GM21447 (cell line): Measurements from ENCODE around the gene MAST1.
"Not testable (repeated sequence)": the region's sequence is repeated elsewhere in the genome, so short reads cannot be mapped to it uniquely, and the experiment has no call there.

Experiments used
- ATAC-seq: cut with Tn5 transposase; IDR thresholded peaks from one replicate; pipeline ENCODE4 v1.9.1; 2021; ENCODE audit not compliant: unreplicated experiment

The MAST1 gene

DNA sequence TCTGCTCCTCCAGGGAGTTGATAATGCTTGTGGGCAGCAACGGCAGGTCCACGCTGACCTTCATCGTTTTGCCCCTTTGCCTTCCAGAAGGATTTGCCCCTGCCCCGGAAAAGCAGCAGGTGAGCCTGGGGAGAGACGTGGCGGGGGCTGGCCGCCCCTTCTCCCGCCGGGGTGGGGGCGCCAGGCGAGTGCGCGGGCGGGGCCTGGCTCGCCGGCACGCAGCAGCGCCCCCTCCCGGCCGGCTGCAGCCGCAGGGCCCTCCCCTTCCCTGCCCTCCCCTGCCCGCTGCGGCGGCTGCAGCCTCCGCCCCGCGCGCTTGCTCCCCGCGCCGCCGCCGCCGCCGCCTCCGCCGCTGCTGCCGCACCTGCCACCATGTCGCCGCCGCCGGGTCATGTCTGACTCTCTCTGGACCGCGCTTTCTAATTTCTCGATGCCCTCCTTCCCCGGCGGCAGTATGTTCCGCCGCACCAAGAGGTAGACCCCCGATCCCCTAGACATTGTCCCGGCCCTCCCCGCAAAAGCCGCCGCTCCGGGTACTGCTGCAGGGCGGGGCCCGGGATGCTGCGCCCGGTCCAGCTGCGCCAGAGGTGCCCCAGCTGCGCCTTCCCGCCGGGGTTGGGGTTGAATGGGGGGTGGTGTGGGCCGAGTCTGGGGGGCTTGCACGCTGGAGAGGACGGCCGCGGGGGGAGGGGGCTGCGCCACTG lies at the start of gene MAST1:
Gene MAST1 (plus strand): TSS at position 334 of the 704 bp plus-strand sequence. CDS start 58 bp downstream, at position 392.
- ATAC-seq: no peak

- no peak for ATAC-seq
Measured at GRCh38 chr19:12788682-12789097, 49.6 kb upstream of the MAST1 start.

DNA sequence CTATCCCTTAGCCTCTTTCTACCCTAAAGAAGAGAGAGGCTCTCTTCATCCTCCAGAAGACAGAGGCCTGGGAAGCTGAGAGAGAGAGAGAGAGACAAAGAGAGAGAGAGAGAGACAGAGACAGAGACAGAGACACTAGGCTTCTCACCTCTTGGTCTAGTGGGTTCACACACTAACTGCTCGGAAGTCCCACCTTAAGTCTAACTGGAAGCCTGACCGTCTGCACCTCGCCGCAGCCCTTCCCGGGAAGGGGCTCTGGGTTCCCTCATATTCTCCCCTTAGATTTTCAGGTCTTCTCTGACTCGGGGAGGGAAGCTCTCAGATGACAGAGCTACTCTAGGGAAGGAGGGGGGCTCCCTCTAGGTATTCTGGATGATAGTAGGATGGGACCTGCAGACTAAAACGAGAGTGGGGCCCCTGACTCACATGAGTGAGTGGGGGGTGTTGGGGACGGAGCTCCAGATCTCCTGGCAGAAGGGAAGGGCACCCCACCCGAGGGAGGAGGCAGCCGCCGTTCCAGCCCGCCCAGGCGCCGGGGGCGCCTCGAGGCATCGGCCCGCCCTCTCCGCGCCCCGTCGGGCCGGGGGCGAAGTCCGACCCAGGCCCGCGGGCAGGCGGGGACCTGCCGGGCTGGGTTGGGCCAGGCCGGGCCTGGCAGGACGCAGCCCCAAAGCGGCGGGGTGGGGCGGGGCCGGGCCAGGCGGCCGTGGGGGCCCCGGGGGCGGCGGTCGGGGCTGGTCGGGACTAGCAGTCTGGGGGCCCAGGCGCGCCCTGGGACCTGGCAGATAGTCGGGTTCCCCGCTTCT lies 49.0 kb upstream of the MAST1 start:
- no peak for ATAC-seq

GRCh38 chr19:12789904-12790619 lies 48.3 kb upstream of the MAST1 start:
- peak; percentile 36 for ATAC-seq

- ATAC-seq: no peak
Measured at GRCh38 chr19:12790628-12791344, 47.5 kb upstream of the MAST1 start.

DNA sequence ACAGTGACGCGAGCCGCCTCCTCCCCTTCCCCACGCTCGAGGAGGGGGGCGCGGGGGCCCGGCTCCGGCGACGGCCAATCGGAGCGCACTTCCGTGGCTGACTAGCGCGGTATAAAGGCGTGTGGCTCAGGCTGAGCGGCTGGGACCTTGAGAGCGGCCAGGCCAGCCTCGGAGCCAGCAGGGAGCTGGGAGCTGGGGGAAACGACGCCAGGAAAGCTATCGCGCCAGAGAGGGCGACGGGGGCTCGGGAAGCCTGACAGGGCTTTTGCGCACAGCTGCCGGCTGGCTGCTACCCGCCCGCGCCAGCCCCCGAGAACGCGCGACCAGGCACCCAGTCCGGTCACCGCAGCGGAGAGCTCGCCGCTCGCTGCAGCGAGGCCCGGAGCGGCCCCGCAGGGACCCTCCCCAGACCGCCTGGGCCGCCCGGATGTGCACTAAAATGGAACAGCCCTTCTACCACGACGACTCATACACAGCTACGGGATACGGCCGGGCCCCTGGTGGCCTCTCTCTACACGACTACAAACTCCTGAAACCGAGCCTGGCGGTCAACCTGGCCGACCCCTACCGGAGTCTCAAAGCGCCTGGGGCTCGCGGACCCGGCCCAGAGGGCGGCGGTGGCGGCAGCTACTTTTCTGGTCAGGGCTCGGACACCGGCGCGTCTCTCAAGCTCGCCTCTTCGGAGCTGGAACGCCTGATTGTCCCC lies 46.8 kb upstream of the MAST1 start, which contains the start of gene JUNB:
Gene JUNB (plus strand): TSS at position 142 of the 706 bp plus-strand sequence. CDS start 286 bp downstream, at position 428.
- ATAC-seq: peak; percentile 27

- no peak for ATAC-seq
Measured at GRCh38 chr19:12792051-12792852, 46.1 kb upstream of the MAST1 start.

DNA sequence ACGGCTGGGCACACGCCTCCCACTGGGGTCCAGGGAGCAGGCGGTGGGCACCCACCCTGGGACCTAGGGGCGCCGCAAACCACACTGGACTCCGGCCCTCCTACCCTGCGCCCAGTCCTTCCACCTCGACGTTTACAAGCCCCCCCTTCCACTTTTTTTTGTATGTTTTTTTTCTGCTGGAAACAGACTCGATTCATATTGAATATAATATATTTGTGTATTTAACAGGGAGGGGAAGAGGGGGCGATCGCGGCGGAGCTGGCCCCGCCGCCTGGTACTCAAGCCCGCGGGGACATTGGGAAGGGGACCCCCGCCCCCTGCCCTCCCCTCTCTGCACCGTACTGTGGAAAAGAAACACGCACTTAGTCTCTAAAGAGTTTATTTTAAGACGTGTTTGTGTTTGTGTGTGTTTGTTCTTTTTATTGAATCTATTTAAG lies 45.4 kb upstream of the MAST1 start:
- no peak for ATAC-seq

DNA sequence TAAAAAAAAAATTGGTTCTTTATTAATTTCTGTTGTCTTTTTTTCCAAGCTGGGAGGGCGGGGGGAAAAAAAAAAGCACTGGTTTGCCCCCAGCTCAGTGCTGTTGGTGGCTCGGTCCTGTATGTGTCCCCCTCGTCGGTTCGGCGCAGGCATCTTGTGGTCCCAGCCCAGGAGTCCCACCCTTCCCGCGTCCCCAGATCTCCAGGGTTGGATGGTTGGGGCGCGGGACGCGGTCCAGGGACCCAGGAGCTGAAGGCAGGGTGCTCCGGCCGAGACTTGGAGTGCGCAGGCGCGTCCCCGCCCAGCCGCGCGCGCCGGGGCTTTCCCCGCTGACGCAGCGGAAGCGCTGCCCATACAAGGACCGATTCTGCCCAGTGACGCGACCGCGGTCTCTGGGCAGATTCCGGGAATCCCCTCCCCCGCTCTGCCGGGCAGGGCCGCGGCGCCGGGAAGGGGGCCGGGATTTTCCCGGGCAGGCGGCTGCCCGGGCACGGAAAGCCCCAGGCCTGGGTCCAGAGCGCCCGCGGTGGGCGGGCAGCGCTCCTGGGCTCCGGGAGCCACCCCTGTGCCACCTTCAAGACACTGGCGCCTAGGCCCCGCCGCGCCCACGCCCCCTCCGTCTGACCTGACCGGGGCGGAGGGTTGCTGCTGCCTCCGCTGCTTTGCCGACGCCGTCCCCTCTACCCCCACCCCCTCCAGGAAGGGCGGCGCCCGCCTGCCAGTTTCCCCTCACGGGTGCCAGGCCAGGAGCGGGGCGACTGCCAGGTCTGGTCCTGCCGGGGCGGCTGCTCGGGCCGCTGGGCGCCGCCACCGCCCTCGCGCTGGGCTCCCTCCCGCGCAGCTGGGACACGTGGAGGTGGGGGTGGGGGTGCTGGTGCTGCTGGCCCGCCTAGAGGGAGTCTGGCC lies 44.8 kb upstream of the MAST1 start:
- no peak for ATAC-seq

DNA sequence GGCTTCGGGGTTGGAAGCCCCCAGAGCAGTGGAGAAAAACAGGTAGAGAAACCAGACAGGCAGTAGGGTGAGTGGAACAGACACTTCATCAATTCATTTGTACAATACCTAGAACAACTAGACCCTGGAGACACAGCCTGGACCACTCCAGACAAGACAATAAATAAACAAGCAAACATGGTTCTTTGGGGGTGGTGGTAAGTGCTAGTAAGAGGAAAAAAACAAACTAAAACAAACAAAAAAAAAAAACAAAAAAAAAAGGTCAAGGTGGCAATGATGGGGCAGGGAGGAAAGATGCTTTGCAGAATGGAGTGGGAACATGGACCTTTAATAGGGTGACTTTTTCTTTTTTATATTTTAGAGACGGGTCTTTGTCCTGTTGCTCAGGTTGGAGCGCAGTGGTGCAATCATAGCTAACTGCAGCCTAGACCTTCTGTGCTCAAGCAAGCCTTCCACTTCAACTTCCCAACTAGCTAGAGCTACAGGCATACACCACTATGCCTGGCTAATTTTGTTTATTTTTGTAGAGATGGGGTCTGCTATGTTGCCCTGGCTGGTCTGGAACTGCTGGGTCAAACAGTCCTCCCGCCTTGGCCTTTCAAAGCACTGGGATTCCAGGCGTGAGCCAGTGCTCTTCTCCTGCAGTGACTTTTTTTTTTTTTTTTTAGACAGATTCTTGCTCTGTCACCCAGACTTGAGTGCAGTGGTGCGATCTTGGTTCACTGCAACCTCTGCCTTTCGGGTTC lies 43.9 kb upstream of the MAST1 start:
- no peak for ATAC-seq

- ATAC-seq: no peak
Measured at GRCh38 chr19:12794971-12795381, 43.3 kb upstream of the MAST1 start.

- no peak for ATAC-seq
Measured at GRCh38 chr19:12796146-12797071, 41.9 kb upstream of the MAST1 start.

- ATAC-seq: no peak
Measured at GRCh38 chr19:12797141-12797587, 41.2 kb upstream of the MAST1 start.

GRCh38 chr19:12797607-12798006 lies 40.7 kb upstream of the MAST1 start:
- not testable (repeated sequence) for ATAC-seq

DNA sequence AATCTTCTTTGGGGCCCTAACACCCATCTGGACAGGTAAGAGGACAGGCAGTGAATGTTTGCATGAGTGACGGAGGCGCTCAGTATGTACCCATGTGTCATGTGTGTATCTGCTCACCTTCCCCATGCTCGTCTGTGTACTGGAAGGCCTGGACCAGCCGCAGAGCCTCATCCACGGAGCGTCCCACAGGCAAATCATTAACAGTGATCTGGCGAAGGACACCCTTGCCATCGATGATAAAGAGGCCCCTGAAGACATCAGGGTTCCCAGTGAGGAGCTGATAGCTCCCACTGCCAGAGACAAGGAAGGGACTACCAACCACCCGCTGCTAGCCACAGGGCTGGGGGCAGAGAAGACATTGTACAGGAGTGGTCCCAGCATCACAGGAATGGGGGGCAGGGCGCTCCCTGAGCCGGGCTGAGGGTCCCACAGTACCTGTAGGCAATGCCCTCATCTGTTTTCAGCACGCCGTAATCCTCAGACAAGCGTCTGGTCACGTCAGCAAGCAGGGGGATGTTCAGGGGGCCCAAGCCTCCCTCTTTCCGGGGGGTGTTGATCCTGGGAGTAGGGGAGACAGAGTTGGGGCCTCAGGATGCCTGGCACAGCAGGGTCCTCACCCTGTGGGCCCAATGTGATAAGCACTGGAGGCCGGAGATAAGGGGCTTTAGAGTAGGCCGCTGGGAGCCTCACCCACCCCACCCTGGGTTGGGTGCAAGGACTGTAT lies 38.4 kb upstream of the MAST1 start:
- no peak for ATAC-seq

- no peak for ATAC-seq
Measured at GRCh38 chr19:12800466-12800770, 37.9 kb upstream of the MAST1 start.
